Keratinocyte (primary cell): ENCODE data around the gene FOXL3. TPM values are rescaled to one million over a fixed set of nuclear protein-coding genes. Genes with fewer than 3 reads are reported as not detected.

Experiments used
- DNase-seq: peaks from one replicate; pipeline ENCODE4 v3.0.0-alpha.2; 2011; ENCODE audit warnings: low read depth, missing footprints, low spot score
- FAIRE-seq: peaks from 2 replicates; lab custom pipeline; 2011; peaks lifted over from hg19 to GRCh38; lab: Jason Lieb, UNC
- H2AFZ ChIP-seq: 2 replicates; pipeline ENCODE4 v1.6.0; 2012; ENCODE audit warnings: low read length, control low read depth, inconsistent platforms; ENCODE audit not compliant: control insufficient read depth
- H3K27ac ChIP-seq: 2 replicates; pipeline ENCODE4 v1.5.1; 2011; ENCODE audit warnings: low read length; ENCODE audit not compliant: control insufficient read depth, insufficient read depth
- H3K27me3 ChIP-seq: 3 replicates; pipeline ENCODE4 v1.6.0; 2011; ENCODE audit warnings: low read length; ENCODE audit not compliant: control insufficient read depth, insufficient read depth; ENCODE audit errors: extremely low read depth
- H3K36me3 ChIP-seq, 2 experiments: 2 replicates in 1 of 2; 3 replicates in 1 of 2; pipeline ENCODE4 v1.5.1; 2011; ENCODE audit warnings: low read length in 2 of 2, mild to moderate bottlenecking in 1 of 2; ENCODE audit not compliant: control insufficient read depth in 2 of 2, insufficient read depth in 2 of 2; ENCODE audit errors: extremely low read depth in 1 of 2
- H3K4me1 ChIP-seq: 3 replicates; pipeline ENCODE4 v1.5.1; 2011; ENCODE audit warnings: low read length; ENCODE audit not compliant: control insufficient read depth, insufficient read depth; ENCODE audit errors: extremely low read depth
- H3K4me2 ChIP-seq: 3 replicates; pipeline ENCODE4 v1.6.0; 2011; ENCODE audit warnings: low read depth, low read length; ENCODE audit not compliant: control insufficient read depth, insufficient read depth; ENCODE audit errors: extremely low read depth
- H3K4me3 ChIP-seq, 3 experiments: fragments of 200-600 bp in 1 of 3; sonication (generic) in 1 of 3; 2 replicates in 2 of 3; 3 replicates in 1 of 3; pipeline ENCODE4 v1.5.1; 2011 to 2016; ENCODE audit warnings: low read length in 3 of 3, mild to moderate bottlenecking in 3 of 3, control low read depth in 2 of 3, inconsistent platforms in 1 of 3, low read depth in 1 of 3, mixed read lengths in 1 of 3, mixed run types in 1 of 3, moderate library complexity in 1 of 3; ENCODE audit not compliant: control insufficient read depth in 2 of 3, insufficient read depth in 2 of 3; ENCODE audit errors: extremely low read depth in 1 of 3
- H3K79me2 ChIP-seq: 2 replicates; pipeline ENCODE4 v1.6.0; 2012; ENCODE audit warnings: low read length; ENCODE audit not compliant: control insufficient read depth, insufficient read depth
- H3K9ac ChIP-seq: 3 replicates; pipeline ENCODE4 v1.6.0; 2011; ENCODE audit warnings: low read length; ENCODE audit not compliant: control insufficient read depth, insufficient read depth; ENCODE audit errors: extremely low read depth
- H3K9me1 ChIP-seq: 3 replicates; pipeline ENCODE4 v1.6.0; 2011; ENCODE audit warnings: low read length; ENCODE audit not compliant: control insufficient read depth, insufficient read depth; ENCODE audit errors: extremely low read depth
- H3K9me3 ChIP-seq: 2 replicates; pipeline ENCODE4 v1.5.1; 2012; ENCODE audit warnings: low read depth, low read length; ENCODE audit not compliant: control insufficient read depth
- H4K20me1 ChIP-seq: 3 replicates; pipeline ENCODE4 v1.6.0; 2011; ENCODE audit warnings: low read length; ENCODE audit not compliant: control insufficient read depth, insufficient read depth; ENCODE audit errors: extremely low read depth
- EZH2 ChIP-seq: IDR thresholded peaks from one replicate; pipeline ENCODE4 v1.6.1; 2012; ENCODE audit warnings: inconsistent platforms, mild to moderate bottlenecking, low read length, moderate library complexity
- dilution Hi-C: fragments of 300-500 bp; cut with MboI; formaldehyde crosslinking; loops from one replicate; pipeline ENCODE4 v1.7.0; 2020; ENCODE audit warnings: low sequenced_read_pairs; ENCODE audit not compliant: extremely low pct_ligation_motif_present
- polyA plus RNA-seq, 5 experiments: library from polyadenylated mRNA; depleted of rRNA in 3 of 5; stranded (reverse) in 3 of 5; stranded (forward) in 1 of 5; unstranded in 1 of 5; fragments of >200 nt; gene quantifications; 1 replicate in 1 of 5; 2 replicates in 3 of 5; 3 replicates in 1 of 5; pipeline versions ENCODE4 v1.2.1 to v1.2.3, GENCODE V29; 2011 to 2012; ENCODE audit warnings: missing spikeins in 2 of 5, low read depth in 1 of 5, low replicate concordance in 1 of 5
- TF ChIP-seq, protein P1 (sequence below), 3 experiments: IDR thresholded peaks in 1 of 3; conservative IDR thresholded peaks in 1 of 3; optimal IDR thresholded peaks in 1 of 3; 2 replicates in 2 of 3; 3 replicates in 1 of 3; pipeline versions ENCODE3 to v1.5.1; 2011; ENCODE audit warnings: low read length in 3 of 3, mild to moderate bottlenecking in 3 of 3, moderate library complexity in 2 of 3, control low read depth in 1 of 3, inconsistent platforms in 1 of 3; ENCODE audit not compliant: insufficient read depth in 2 of 3; ENCODE audit errors: extremely low read depth in 1 of 3

The FOXL3 gene
- polyA plus RNA-seq, 1 donor (not counting 4 experiments of a cell fraction or from before 2014, with no cell fraction given), result not detected

DNA sequence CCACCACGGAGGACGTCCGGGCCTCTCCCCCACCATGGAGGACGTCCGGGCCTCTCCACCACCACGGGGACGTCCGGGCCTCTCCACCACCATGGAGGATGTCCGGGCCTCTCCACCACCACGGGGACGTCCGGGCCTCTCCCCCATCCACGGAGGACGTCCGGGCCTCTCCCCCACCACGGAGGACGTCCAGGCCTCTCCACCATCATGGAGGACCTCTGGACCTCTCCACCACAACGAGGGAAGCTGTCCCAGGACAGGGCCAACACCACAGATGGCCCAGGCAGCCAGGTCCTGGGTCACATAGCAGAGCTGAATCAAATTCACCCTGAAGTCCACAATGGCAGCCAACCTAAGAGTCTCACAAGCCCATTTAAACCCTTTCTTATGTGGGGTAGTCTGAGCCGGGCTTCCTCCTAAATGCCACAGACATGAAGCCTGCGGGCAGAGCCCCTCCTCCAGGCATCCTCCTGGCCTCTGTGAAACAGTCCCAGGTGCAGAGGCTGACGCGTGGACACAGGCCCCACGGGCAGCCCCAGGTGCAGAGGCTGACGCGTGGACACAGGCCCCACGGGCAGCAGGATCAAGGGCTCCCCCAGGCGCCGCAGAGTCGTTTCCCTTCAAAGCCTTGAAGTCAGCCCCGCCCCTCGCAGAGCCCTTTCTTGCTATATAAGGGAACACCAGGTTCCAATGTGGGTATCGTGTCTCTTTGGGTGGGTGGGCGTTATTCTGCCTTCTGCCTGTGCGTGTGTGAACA lies 47.0 kb downstream of the FOXL3 start:
- no peak overlapping the region for H3K9ac ChIP-seq
- no peaks in the 10 kb centered on the region for H3K36me3 ChIP-seq
- FAIRE-seq, result no peak
- no peak for DNase-seq
- H3K79me2 ChIP-seq, result no peaks in the 10 kb centered on the region
- H4K20me1 ChIP-seq, result no peaks in the 10 kb centered on the region
- dilution Hi-C loops, result loop anchor here (10.0 kb wide), 1 partner anchor 148 kb away; no protein-coding TSS in a partner anchor
- H3K27me3 ChIP-seq, result peaks cover 34% of the 10 kb centered on the region
- no peak for TF ChIP-seq EZH2
- TF ChIP-seq, protein P1, sequence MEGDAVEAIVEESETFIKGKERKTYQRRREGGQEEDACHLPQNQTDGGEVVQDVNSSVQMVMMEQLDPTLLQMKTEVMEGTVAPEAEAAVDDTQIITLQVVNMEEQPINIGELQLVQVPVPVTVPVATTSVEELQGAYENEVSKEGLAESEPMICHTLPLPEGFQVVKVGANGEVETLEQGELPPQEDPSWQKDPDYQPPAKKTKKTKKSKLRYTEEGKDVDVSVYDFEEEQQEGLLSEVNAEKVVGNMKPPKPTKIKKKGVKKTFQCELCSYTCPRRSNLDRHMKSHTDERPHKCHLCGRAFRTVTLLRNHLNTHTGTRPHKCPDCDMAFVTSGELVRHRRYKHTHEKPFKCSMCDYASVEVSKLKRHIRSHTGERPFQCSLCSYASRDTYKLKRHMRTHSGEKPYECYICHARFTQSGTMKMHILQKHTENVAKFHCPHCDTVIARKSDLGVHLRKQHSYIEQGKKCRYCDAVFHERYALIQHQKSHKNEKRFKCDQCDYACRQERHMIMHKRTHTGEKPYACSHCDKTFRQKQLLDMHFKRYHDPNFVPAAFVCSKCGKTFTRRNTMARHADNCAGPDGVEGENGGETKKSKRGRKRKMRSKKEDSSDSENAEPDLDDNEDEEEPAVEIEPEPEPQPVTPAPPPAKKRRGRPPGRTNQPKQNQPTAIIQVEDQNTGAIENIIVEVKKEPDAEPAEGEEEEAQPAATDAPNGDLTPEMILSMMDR (optimal IDR thresholded peaks at IDR 0.05 in 1 of 3, IDR thresholded peaks at IDR 0.05 in 1 of 3, conservative IDR thresholded peaks at IDR 0.05 in 1 of 3; ENCODE audit: extremely low read depth in 1 of 3, insufficient read depth in 2 of 3, low read length in 3 of 3), result no peak
- peaks cover 5% of the 10 kb centered on the region for H3K4me1 ChIP-seq
- H3K4me2 ChIP-seq, result no peak overlapping the region
- no peak overlapping the region for H2AFZ ChIP-seq
- no peaks in the 10 kb centered on the region for H3K9me1 ChIP-seq
- no peak overlapping the region for H3K4me3 ChIP-seq
- peaks cover 6% of the 10 kb centered on the region for H3K9me3 ChIP-seq
- no peak overlapping the region for H3K27ac ChIP-seq

- Histone ChIP-seq H2AFZ (no peak overlapping the region), H3K4me2 (no peak overlapping the region), H3K36me3 (no peaks in the 10 kb centered on the region), H3K79me2 (no peaks in the 10 kb centered on the region), H3K27ac (no peak overlapping the region), H3K9ac (no peak overlapping the region), H3K9me3 (peaks cover 6% of the 10 kb centered on the region), H4K20me1 (no peaks in the 10 kb centered on the region), H3K27me3 (peaks cover 34% of the 10 kb centered on the region), H3K9me1 (no peaks in the 10 kb centered on the region), H3K4me3 (no peak overlapping the region), H3K4me1 (peaks cover 5% of the 10 kb centered on the region)
- TF ChIP-seq EZH2, result no peak
- DNase-seq, result no peak
- FAIRE-seq, result no peak
- dilution Hi-C loops, result loop anchor here (10.0 kb wide), 1 partner anchor 147 kb away; no protein-coding TSS in a partner anchor
Measured at GRCh38 chr7:337567-337951, 47.6 kb downstream of the FOXL3 start.
